ENCODE results near the gene DMXL2. TPM values are rescaled to one million over a fixed set of nuclear protein-coding genes. Genes with fewer than 3 reads are reported as not detected.
"Not testable (repeated sequence)": the region's sequence is repeated elsewhere in the genome, so short reads cannot be mapped to it uniquely, and the experiment has no call there.

The DMXL2 gene
- total and polyA plus RNA-seq, 4 donors = 7.1 to 52.5 (median 19.4) TPM

- no peak overlapping the region for H3K4me3 ChIP-seq (ENCODE audit: low read length in 2 of 2)
- no peaks in the 10 kb centered on the region for H3K27me3 ChIP-seq (ENCODE audit: control insufficient read depth in 1 of 2, insufficient read depth in 2 of 2, low read length in 1 of 2)
- H3K36me3 ChIP-seq (ENCODE audit: control insufficient read depth in 1 of 2, insufficient read depth in 2 of 2, low read length in 1 of 2) = peaks cover 0 to 3% of the 10 kb centered on the region in 2 donors
- WGBS, 2 donors = 95 to 96% methylated on average over 4 of the region's 4 CpGs
- no peaks in the 10 kb centered on the region for H3K4me1 ChIP-seq (ENCODE audit: control insufficient read depth in 1 of 2, insufficient read depth in 2 of 2, low read length in 2 of 2)
- intact Hi-C loops (cut with DNase I) = no loop called here
- ATAC-seq (ENCODE audit: low FRiP score) = peak; percentile 33
- H3K9me3 ChIP-seq (ENCODE audit: control insufficient read depth, low read length) = no peaks in the 10 kb centered on the region
- peak in 1 of 2 donors; percentile 68 for DNase-seq
- no peak overlapping the region for H3K27ac ChIP-seq (ENCODE audit: low read depth in 1 of 2, low read length in 2 of 2)
Observed at GRCh38 chr15:51443282-51443914, 179.2 kb downstream of the DMXL2 start.

GRCh38 chr15:51438526-51438925 is 184.0 kb downstream of the DMXL2 start:
- H3K27me3 ChIP-seq (ENCODE audit: control insufficient read depth in 1 of 2, insufficient read depth in 2 of 2, low read length in 1 of 2) = no peaks in the 10 kb centered on the region
- 81 to 83% methylated on average over 2 of the region's 2 CpGs for WGBS, 2 donors
- no peaks in the 10 kb centered on the region for H3K9me3 ChIP-seq (ENCODE audit: control insufficient read depth, low read length)
- H3K36me3 ChIP-seq (ENCODE audit: control insufficient read depth in 1 of 2, insufficient read depth in 2 of 2, low read length in 1 of 2) = no peaks in the 10 kb centered on the region
- no peak for DNase-seq
- H3K4me1 ChIP-seq (ENCODE audit: control insufficient read depth in 1 of 2, insufficient read depth in 2 of 2, low read length in 2 of 2) = no peaks in the 10 kb centered on the region
- no peak overlapping the region for H3K4me3 ChIP-seq (ENCODE audit: low read length in 2 of 2)
- intact Hi-C loops (cut with DNase I) = no loop called here
- no peak overlapping the region for H3K27ac ChIP-seq (ENCODE audit: low read depth in 1 of 2, low read length in 2 of 2)
- no peak for ATAC-seq (ENCODE audit: low FRiP score)

GRCh38 chr15:51425517-51426040 is 197.0 kb downstream of the DMXL2 start:
- Histone ChIP-seq H3K36me3 (ENCODE audit: control insufficient read depth in 1 of 2, insufficient read depth in 2 of 2, low read length in 1 of 2) (no peaks in the 10 kb centered on the region), H3K4me1 (ENCODE audit: control insufficient read depth in 1 of 2, insufficient read depth in 2 of 2, low read length in 2 of 2) (no peaks in the 10 kb centered on the region), H3K27ac (ENCODE audit: low read depth in 1 of 2, low read length in 2 of 2) (no peak overlapping the region), H3K9me3 (ENCODE audit: control insufficient read depth, low read length) (no peaks in the 10 kb centered on the region), H3K27me3 (ENCODE audit: control insufficient read depth in 1 of 2, insufficient read depth in 2 of 2, low read length in 1 of 2) (no peaks in the 10 kb centered on the region), H3K4me3 (ENCODE audit: low read length in 2 of 2) (no peak overlapping the region)
- DNase-seq = no peak
- intact Hi-C loops (cut with DNase I) = no loop called here
- no peak for ATAC-seq (ENCODE audit: low FRiP score)
- 43 to 44% methylated on average over 1 of the region's 1 CpG for WGBS, 2 donors

- ATAC-seq (ENCODE audit: low FRiP score) = no peak
- Histone ChIP-seq H3K4me3 (ENCODE audit: low read length in 2 of 2) (no peak overlapping the region), H3K4me1 (ENCODE audit: control insufficient read depth in 1 of 2, insufficient read depth in 2 of 2, low read length in 2 of 2) (no peaks in the 10 kb centered on the region), H3K27me3 (ENCODE audit: control insufficient read depth in 1 of 2, insufficient read depth in 2 of 2, low read length in 1 of 2) (no peaks in the 10 kb centered on the region), H3K9me3 (ENCODE audit: control insufficient read depth, low read length) (no peaks in the 10 kb centered on the region), H3K36me3 (ENCODE audit: control insufficient read depth in 1 of 2, insufficient read depth in 2 of 2, low read length in 1 of 2) (no peaks in the 10 kb centered on the region), H3K27ac (ENCODE audit: low read depth in 1 of 2, low read length in 2 of 2) (no peak overlapping the region)
- WGBS, 2 donors = 52 to 66% methylated on average over 1 of the region's 1 CpG
- intact Hi-C loops (cut with DNase I) = no loop called here
- DNase-seq = no peak
Observed at GRCh38 chr15:51424780-51425179, 197.8 kb downstream of the DMXL2 start.

DNA sequence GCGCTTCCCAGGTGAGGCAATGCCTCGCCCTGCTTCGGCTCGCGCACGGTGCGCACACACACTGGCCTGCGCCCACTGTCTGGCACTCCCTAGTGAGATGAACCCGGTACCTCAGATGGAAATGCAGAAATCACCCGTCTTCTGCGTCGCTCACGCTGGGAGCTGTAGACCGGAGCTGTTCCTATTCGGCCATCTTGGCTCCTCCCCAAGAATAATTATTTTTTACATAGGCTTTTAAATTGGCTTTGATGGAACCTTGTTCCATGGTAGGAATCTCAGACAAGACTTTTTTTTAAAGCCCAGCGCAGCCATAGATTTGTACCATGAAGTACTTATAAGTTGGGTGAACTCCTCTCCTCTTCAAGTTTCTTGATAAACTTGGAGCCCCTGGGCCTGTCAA is 199.5 kb downstream of the DMXL2 start:
- intact Hi-C loops (cut with DNase I); H3K9me3 ChIP-seq (ENCODE audit: control insufficient read depth, low read length); H3K27ac ChIP-seq (ENCODE audit: low read depth in 1 of 2, low read length in 2 of 2); H3K36me3 ChIP-seq (ENCODE audit: control insufficient read depth in 1 of 2, insufficient read depth in 2 of 2, low read length in 1 of 2); H3K4me3 ChIP-seq (ENCODE audit: low read length in 2 of 2); H3K4me1 ChIP-seq (ENCODE audit: control insufficient read depth in 1 of 2, insufficient read depth in 2 of 2, low read length in 2 of 2); ATAC-seq (ENCODE audit: low FRiP score); DNase-seq; H3K27me3 ChIP-seq (ENCODE audit: control insufficient read depth in 1 of 2, insufficient read depth in 2 of 2, low read length in 1 of 2): not testable (repeated sequence)
- 95 to 96% methylated on average over 6 to 7 of the region's 16 CpGs for WGBS, 2 donors

- no peak for ATAC-seq (ENCODE audit: low FRiP score)
- H3K36me3 ChIP-seq (ENCODE audit: control insufficient read depth in 1 of 2, insufficient read depth in 2 of 2, low read length in 1 of 2) = peaks cover 0 to 5% of the 10 kb centered on the region in 2 donors
- WGBS, 2 donors = 51 to 53% methylated on average over 4 of the region's 4 CpGs
- H3K4me3 ChIP-seq (ENCODE audit: low read length in 2 of 2) = no peak overlapping the region
- no peaks in the 10 kb centered on the region for H3K4me1 ChIP-seq (ENCODE audit: control insufficient read depth in 1 of 2, insufficient read depth in 2 of 2, low read length in 2 of 2)
- DNase-seq = no peak
- no peaks in the 10 kb centered on the region for H3K9me3 ChIP-seq (ENCODE audit: control insufficient read depth, low read length)
- intact Hi-C loops (cut with DNase I) = no loop called here
- H3K27ac ChIP-seq (ENCODE audit: low read depth in 1 of 2, low read length in 2 of 2) = no peak overlapping the region
- no peaks in the 10 kb centered on the region for H3K27me3 ChIP-seq (ENCODE audit: control insufficient read depth in 1 of 2, insufficient read depth in 2 of 2, low read length in 1 of 2)
Observed at GRCh38 chr15:51416129-51416528, 206.4 kb downstream of the DMXL2 start.

GRCh38 chr15:51414256-51414860 is 208.2 kb downstream of the DMXL2 start:
- no peaks in the 10 kb centered on the region for H3K27me3 ChIP-seq (ENCODE audit: control insufficient read depth in 1 of 2, insufficient read depth in 2 of 2, low read length in 1 of 2)
- no peak overlapping the region for H3K4me3 ChIP-seq (ENCODE audit: low read length in 2 of 2)
- no peaks in the 10 kb centered on the region for H3K4me1 ChIP-seq (ENCODE audit: control insufficient read depth in 1 of 2, insufficient read depth in 2 of 2, low read length in 2 of 2)
- H3K27ac ChIP-seq (ENCODE audit: low read depth in 1 of 2, low read length in 2 of 2) = no peak overlapping the region
- ATAC-seq (ENCODE audit: low FRiP score) (no peak), DNase-seq (no peak)
- no peaks in the 10 kb centered on the region for H3K9me3 ChIP-seq (ENCODE audit: control insufficient read depth, low read length)
- WGBS, 2 donors = 90 to 95% methylated on average over 4 of the region's 4 CpGs
- H3K36me3 ChIP-seq (ENCODE audit: control insufficient read depth in 1 of 2, insufficient read depth in 2 of 2, low read length in 1 of 2) = peaks cover 0 to 11% of the 10 kb centered on the region in 2 donors
- intact Hi-C loops (cut with DNase I) = no loop called here

GRCh38 chr15:51405693-51406523 is 216.7 kb downstream of the DMXL2 start:
- no peak for DNase-seq
- H3K27me3 ChIP-seq (ENCODE audit: control insufficient read depth in 1 of 2, insufficient read depth in 2 of 2, low read length in 1 of 2) = no peaks in the 10 kb centered on the region
- H3K4me1 ChIP-seq (ENCODE audit: control insufficient read depth in 1 of 2, insufficient read depth in 2 of 2, low read length in 2 of 2) = no peaks in the 10 kb centered on the region
- H3K36me3 ChIP-seq (ENCODE audit: control insufficient read depth in 1 of 2, insufficient read depth in 2 of 2, low read length in 1 of 2) = peaks cover 0 to 9% of the 10 kb centered on the region in 2 donors
- WGBS, 2 donors = 48 to 57% methylated on average over 11 of the region's 11 CpGs
- no peak overlapping the region for H3K27ac ChIP-seq (ENCODE audit: low read depth in 1 of 2, low read length in 2 of 2)
- intact Hi-C loops (cut with DNase I) = no loop called here
- H3K9me3 ChIP-seq (ENCODE audit: control insufficient read depth, low read length) = no peaks in the 10 kb centered on the region
- no peak overlapping the region for H3K4me3 ChIP-seq (ENCODE audit: low read length in 2 of 2)
- ATAC-seq (ENCODE audit: low FRiP score) = no peak
